Thyroid gland (tissue), 4 donors: ENCODE results near the gene ITGAV. TPM values are rescaled to one million over a fixed set of nuclear protein-coding genes. Genes with fewer than 3 reads are reported as not detected.

Experiments
- DNase-seq, 2 donors: peaks; one replicate each; pipeline ENCODE4 v3.0.0-alpha.2; 2019
- H3K27ac ChIP-seq, 3 donors: fragments of 200-600 bp; sonication (generic); 1 replicate in 2 of 3; 2 replicates in 1 of 3; pipeline ENCODE4 v1.5.1; 2016 to 2019; ENCODE audit warnings: mild to moderate bottlenecking in 1 of 3, moderate library complexity in 1 of 3
- H3K27me3 ChIP-seq: fragments of 200-600 bp; sonication (generic); one replicate; pipeline ENCODE4 v1.5.1; 2019
- H3K36me3 ChIP-seq, 2 donors: fragments of 200-600 bp; sonication (generic); one replicate each; pipeline ENCODE4 v1.5.1; 2016 to 2019
- H3K4me1 ChIP-seq, 2 donors: fragments of 200-600 bp; sonication (generic); one replicate each; pipeline ENCODE4 v1.5.1; 2017 to 2019
- H3K4me3 ChIP-seq, 3 donors: fragments of 200-600 bp; sonication (generic); replicated peaks in 1 of 3; 1 replicate in 2 of 3; 2 replicates in 1 of 3; pipeline ENCODE4 v1.5.1; 2016; ENCODE audit warnings: mild to moderate bottlenecking in 1 of 3
- H3K9me3 ChIP-seq: fragments of 200-600 bp; sonication (generic); one replicate; pipeline ENCODE4 v1.5.1; 2017
- CTCF ChIP-seq, 6 experiments: fragments of 200-600 bp in 3 of 6; fragments of 450-650 bp in 3 of 6; sonication (generic) in 3 of 6; IDR thresholded peaks; one replicate each; pipeline ENCODE4 v1.5.1; 2016 to 2019; ENCODE audit warnings: antibody characterized with exemption in 6 of 6, mild to moderate bottlenecking in 2 of 6, inconsistent platforms in 1 of 6, moderate library complexity in 1 of 6
- POLR2A ChIP-seq, 2 donors: fragments of 450-650 bp; IDR thresholded peaks; one replicate each; pipeline ENCODE4 v1.6.1; 2017; ENCODE audit warnings: antibody characterized with exemption in 2 of 2, mild to moderate bottlenecking in 2 of 2, moderate library complexity in 1 of 2
- WGBS, 2 donors: methylation state at CpG; one replicate each; pipeline ENCODE4 v1.1.5; 2017; 5-methylcytosine and 5-hydroxymethylcytosine counted together
- intact Hi-C: fragments of 100-400 bp; cut with DNase I; formaldehyde crosslinking; loops from one replicate; pipeline ENCODE4 v1.15.1; 2023
- total RNA-seq, 4 donors: library from RNA; depleted of rRNA; stranded (reverse); fragments of >200 nt; gene quantifications; one replicate each; pipeline ENCODE4 v1.2.3, GENCODE V29; 2016

Gene ITGAV
- total RNA-seq, 4 donors from 2014 or later = 136 to 186 (median 143) TPM

DNA sequence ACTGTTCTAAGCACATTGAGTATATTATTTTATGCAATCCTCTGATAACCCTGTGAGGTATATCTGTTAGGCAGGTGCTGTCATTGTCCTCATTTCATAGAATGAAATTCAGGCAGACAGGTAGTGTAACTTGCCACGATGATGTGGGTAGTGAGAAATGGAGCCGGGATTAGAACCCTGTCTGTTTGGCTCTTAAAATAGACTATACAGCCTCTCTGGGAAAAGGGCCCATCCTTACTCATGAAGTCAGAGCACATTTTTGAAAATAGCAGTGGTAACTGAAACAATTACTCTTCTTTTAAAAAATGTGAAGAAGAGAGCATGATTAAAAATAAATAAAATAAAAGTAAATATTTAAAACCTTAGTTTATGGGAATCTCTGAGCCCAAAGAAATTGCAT, 127.0 kb downstream of the ITGAV start:
- H3K27me3 ChIP-seq = no peaks in the 10 kb centered on the region
- DNase-seq = no peak
- intact Hi-C loops = no loop called here
- no peak overlapping the region for H3K27ac ChIP-seq
- H3K4me1 ChIP-seq = no peaks in the 10 kb centered on the region
- TF ChIP-seq CTCF (IDR thresholded peaks at IDR 0.05) (no peak), POLR2A (IDR thresholded peaks at IDR 0.05) (no peak)
- H3K36me3 ChIP-seq = no peaks in the 10 kb centered on the region
- no peak overlapping the region for H3K4me3 ChIP-seq
- no peaks in the 10 kb centered on the region for H3K9me3 ChIP-seq
- WGBS, 2 donors = 83 to 86% methylated on average over 2 of the region's 2 CpGs

- no peaks in the 10 kb centered on the region for H3K9me3 ChIP-seq
- WGBS, 2 donors = 75 to 80% methylated on average over 3 of the region's 3 CpGs
- H3K36me3 ChIP-seq = no peaks in the 10 kb centered on the region
- no peaks in the 10 kb centered on the region for H3K4me1 ChIP-seq
- intact Hi-C loops = no loop called here
- H3K27ac ChIP-seq = no peak overlapping the region
- TF ChIP-seq CTCF (IDR thresholded peaks at IDR 0.05) (no peak), POLR2A (IDR thresholded peaks at IDR 0.05) (no peak)
- no peak for DNase-seq
- H3K27me3 ChIP-seq = no peaks in the 10 kb centered on the region
- H3K4me3 ChIP-seq = no peak overlapping the region
These were observed 127.6 kb downstream of the ITGAV start for GRCh38 chr2:186717320-186718007.

GRCh38 chr2:186718122-186718521, 128.3 kb downstream of the ITGAV start:
- Histone ChIP-seq H3K9me3 (no peaks in the 10 kb centered on the region), H3K27ac (no peak overlapping the region), H3K36me3 (no peaks in the 10 kb centered on the region), H3K4me1 (no peaks in the 10 kb centered on the region), H3K4me3 (no peak overlapping the region), H3K27me3 (no peaks in the 10 kb centered on the region)
- no peak for DNase-seq
- intact Hi-C loops = no loop called here
- no peak for TF ChIP-seq CTCF (IDR thresholded peaks at IDR 0.05)
- no peak for TF ChIP-seq POLR2A (IDR thresholded peaks at IDR 0.05)
- WGBS, 2 donors = 91 to 94% methylated on average over 3 of the region's 3 CpGs

GRCh38 chr2:186718903-186719302, 129.0 kb downstream of the ITGAV start:
- 78 to 87% methylated on average over 4 of the region's 4 CpGs for WGBS, 2 donors

More at GRCh38 chr2:186718903-186719302, 129.0 kb downstream of the ITGAV start:
- Histone ChIP-seq H3K4me3 (no peak overlapping the region), H3K36me3 (no peaks in the 10 kb centered on the region), H3K9me3 (no peaks in the 10 kb centered on the region), H3K27me3 (no peaks in the 10 kb centered on the region), H3K27ac (no peak overlapping the region), H3K4me1 (no peaks in the 10 kb centered on the region)
- intact Hi-C loops = no loop called here
- no peak for TF ChIP-seq POLR2A (IDR thresholded peaks at IDR 0.05)
- no peak for TF ChIP-seq CTCF (IDR thresholded peaks at IDR 0.05)
- DNase-seq = no peak
